Dendritic cell treated with granulocyte-macrophage colony-stimulating factor and Interleukin-4, amounts not matched to agents 40 ng/mL and 50 ng/mL, for 4 days (primary cell): ENCODE results near the gene SCAMP4.
"Not testable (repeated sequence)": the region's sequence is repeated elsewhere in the genome, so short reads cannot be mapped to it uniquely, and the experiment has no call there.

Experiments used
- H3K27ac Mint-ChIP-seq: one replicate; pipeline ENCODE4 v1.8.0; 2022; ENCODE audit warnings: mild to moderate bottlenecking, mixed read lengths
- H3K27me3 Mint-ChIP-seq: one replicate; pipeline ENCODE4 v1.8.0; 2022; ENCODE audit warnings: mild to moderate bottlenecking, mixed read lengths
- H3K36me3 Mint-ChIP-seq: one replicate; pipeline ENCODE4 v1.8.0; 2022; ENCODE audit warnings: low read depth, mixed read lengths
- H3K4me1 Mint-ChIP-seq: one replicate; pipeline ENCODE4 v1.8.0; 2022; ENCODE audit warnings: low read depth, mixed read lengths
- H3K4me3 Mint-ChIP-seq: one replicate; pipeline ENCODE4 v1.8.0; 2022; ENCODE audit warnings: mild to moderate bottlenecking, moderate library complexity, mixed read lengths
- H3K9me3 Mint-ChIP-seq: one replicate; pipeline ENCODE4 v1.8.0; 2022; ENCODE audit warnings: mixed read lengths
- intact Hi-C: fragments of 100-400 bp; cut with micrococcal nuclease; formaldehyde crosslinking; loops from one replicate; pipeline ENCODE4 v1.15.0; 2022

The SCAMP4 gene

DNA sequence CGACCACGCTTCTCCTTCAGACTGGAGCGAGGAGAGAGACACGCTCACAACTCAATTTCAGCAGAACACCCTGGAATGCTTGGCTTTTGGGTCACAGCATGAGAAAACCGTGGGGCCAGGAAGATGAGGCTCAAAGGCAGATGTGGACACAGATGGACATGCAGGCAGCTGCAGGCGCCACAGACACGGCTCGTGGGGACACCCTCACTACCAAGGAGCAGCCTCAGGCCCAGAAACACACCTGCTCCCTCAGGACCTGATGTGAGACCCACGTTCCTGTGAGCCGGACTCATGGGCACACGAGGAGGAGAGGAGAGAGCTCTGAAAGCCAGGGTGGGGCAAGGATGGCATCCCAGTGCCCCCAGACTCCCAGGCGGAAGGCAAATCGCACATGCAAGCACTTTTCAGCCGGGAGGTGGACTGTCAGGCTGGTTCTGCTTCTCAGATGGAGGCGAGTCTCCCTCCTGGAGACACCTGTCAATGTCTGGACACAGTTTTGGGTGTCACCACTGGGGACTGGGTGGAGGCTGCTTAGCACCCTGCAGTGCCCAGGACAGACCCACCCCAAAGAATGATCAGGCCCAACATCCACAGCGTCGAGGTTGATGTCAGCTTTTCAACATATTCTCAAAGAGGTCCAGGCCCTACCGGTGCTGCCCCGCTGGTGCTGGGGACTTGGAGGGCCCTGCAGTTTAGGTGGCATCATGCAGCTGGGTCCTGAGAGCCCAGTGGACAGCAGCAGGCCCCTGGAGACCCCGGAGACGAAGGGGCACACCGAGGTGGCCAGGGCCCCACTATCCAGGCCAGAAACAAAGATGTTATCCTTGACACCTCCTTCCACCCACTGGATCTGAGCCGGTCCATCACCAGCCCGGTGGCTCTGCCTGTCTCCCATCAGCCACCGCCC, 22.2 kb upstream of the SCAMP4 start:
- H3K4me1 Mint-ChIP-seq: peaks cover 50% of the 10 kb centered on the region
- H3K9me3 Mint-ChIP-seq: no peaks in the 10 kb centered on the region
- H3K36me3 Mint-ChIP-seq: peaks cover 64% of the 10 kb centered on the region
- H3K27ac Mint-ChIP-seq: peak overlapping the region; percentile 84
- intact Hi-C loops: loop anchor here (10.0 kb wide), 1 partner anchor 132 kb away; the partner anchor contains the start of gene BTBD2
- H3K4me3 Mint-ChIP-seq: peak overlapping the region; percentile 92
- H3K27me3 Mint-ChIP-seq: no peaks in the 10 kb centered on the region

GRCh38 chr19:1883784-1884183, 21.4 kb upstream of the SCAMP4 start:
- H3K27me3 Mint-ChIP-seq: no peaks in the 10 kb centered on the region
- intact Hi-C loops: loop anchor here (10.0 kb wide), 1 partner anchor 131 kb away; the partner anchor contains the start of gene BTBD2

GRCh38 chr19:1884291-1884718, 20.9 kb upstream of the SCAMP4 start:
- Mint-ChIP-seq H3K9me3 (no peaks in the 10 kb centered on the region), H3K36me3 (peaks cover 52% of the 10 kb centered on the region)
- intact Hi-C loops: loop anchor here (10.0 kb wide), 1 partner anchor 130 kb away; the partner anchor contains the start of gene BTBD2

More at GRCh38 chr19:1883784-1884183, 21.4 kb upstream of the SCAMP4 start:
- Mint-ChIP-seq H3K4me3 (peak overlapping the region; percentile 92), H3K9me3 (no peaks in the 10 kb centered on the region), H3K27ac (peak overlapping the region; percentile 84), H3K4me1 (peaks cover 50% of the 10 kb centered on the region), H3K36me3 (peaks cover 57% of the 10 kb centered on the region)

DNA sequence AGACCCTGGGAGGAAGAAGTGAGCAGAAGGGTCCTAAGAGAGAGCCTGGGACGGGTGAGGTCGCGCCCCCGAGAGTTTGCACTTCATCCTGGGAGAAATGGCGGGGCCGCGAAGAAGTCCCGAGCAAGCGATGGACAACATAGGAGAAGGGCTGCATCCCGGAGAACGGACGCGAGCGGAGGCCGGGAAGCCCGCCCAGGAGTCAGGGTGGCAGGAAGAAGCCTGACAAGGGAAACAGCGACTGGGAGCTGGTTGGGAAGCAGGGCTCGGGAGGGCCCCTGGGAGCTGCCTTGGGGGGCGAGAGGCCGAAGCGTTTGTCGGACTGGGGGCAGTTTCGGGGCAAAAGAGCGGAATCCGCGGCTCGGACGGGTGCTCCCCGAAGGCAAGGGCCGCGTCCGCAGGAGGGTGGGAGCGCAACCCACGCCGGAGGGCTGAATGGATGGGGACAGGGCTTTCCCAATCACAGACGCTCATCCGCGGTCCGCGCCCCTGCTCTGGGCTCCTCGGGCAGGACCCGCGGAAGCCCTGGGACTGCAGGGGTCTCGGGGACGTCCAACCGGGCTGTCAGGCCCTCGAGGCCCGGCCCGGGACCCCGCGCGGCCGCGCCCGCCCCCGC, 20.4 kb upstream of the SCAMP4 start:
- peaks cover 47% of the 10 kb centered on the region for H3K36me3 Mint-ChIP-seq
- peak overlapping the region; percentile 92 for H3K4me3 Mint-ChIP-seq
- H3K27me3 Mint-ChIP-seq: no peaks in the 10 kb centered on the region
- peak overlapping the region; percentile 84 for H3K27ac Mint-ChIP-seq
- H3K4me1 Mint-ChIP-seq: peaks cover 50% of the 10 kb centered on the region
- no peaks in the 10 kb centered on the region for H3K9me3 Mint-ChIP-seq
- intact Hi-C loops: loop anchor here (10.0 kb wide), 1 partner anchor 130 kb away; the partner anchor contains the start of gene BTBD2

More at GRCh38 chr19:1884291-1884718, 20.9 kb upstream of the SCAMP4 start:
- H3K4me3 Mint-ChIP-seq: peak overlapping the region; percentile 92
- peak overlapping the region; percentile 84 for H3K27ac Mint-ChIP-seq
- no peaks in the 10 kb centered on the region for H3K27me3 Mint-ChIP-seq
- H3K4me1 Mint-ChIP-seq: peaks cover 50% of the 10 kb centered on the region

- Mint-ChIP-seq H3K4me3 (peak within 1 kb of the TSS; percentile 92), H3K27ac (peak within 1 kb of the TSS; percentile 84), H3K4me1 (peaks cover 42% of the 10 kb centered on the region), H3K36me3 (peaks cover 39% of the 10 kb centered on the region)
- not testable (repeated sequence) for H3K9me3 Mint-ChIP-seq, H3K27me3 Mint-ChIP-seq
- intact Hi-C loops: loop anchor here (10.0 kb wide), 1 partner anchor 129 kb away; the partner anchor contains the start of gene BTBD2
Observed at GRCh38 chr19:1885398-1886119, 19.6 kb upstream of the SCAMP4 start, which contains the start of gene ABHD17A. TSS of gene ABHD17A (minus strand) at chr19:1885496. CDS start at chr19:1881566, 3,930 bp downstream.

DNA sequence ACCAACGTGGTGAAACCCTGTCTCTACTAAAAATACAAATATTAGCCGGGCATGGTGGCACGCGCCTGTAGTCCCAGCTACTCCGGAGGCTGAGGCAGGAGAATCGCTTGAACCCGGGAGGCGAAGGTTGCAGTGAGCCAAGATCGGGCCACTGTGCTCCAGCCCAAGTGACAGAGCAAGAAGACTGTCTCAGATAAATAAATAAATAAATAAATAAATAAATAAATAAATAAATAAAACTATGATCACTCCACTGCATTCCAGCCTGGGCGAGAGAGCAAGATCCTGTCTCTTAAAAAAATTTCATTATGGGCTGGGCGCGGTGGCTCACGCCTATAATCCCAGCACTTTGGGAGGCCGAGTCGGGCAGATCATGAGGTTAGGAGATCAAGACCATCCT, 18.8 kb upstream of the SCAMP4 start:
- intact Hi-C loops: loop anchor here (10.0 kb wide), 1 partner anchor 128 kb away; the partner anchor contains the start of gene BTBD2
- Mint-ChIP-seq H3K36me3 (peaks cover 32% of the 10 kb centered on the region), H3K4me1 (peaks cover 37% of the 10 kb centered on the region)
- not testable (repeated sequence) for H3K27ac Mint-ChIP-seq, H3K27me3 Mint-ChIP-seq, H3K4me3 Mint-ChIP-seq, H3K9me3 Mint-ChIP-seq

DNA sequence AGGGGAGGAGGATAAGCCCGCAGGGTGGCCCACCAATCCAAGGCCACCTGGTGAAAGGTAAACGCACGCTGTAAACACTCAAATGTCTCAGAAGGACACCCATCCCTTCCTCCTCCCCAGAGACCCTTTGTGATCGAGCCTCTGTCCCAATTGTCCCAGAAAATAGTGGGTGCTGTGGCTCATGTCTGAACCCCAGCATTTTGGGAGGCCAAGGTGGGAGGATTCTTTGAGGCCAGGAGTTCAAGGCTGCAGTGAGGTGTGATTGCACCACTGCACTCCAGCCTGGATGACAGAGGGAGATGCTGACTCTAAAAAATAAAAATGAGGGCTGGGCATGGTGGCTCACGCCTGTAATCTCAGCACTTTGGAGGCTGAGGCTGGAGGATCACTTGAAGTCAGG, 16.8 kb upstream of the SCAMP4 start:
- Mint-ChIP-seq H3K27ac (no peak overlapping the region), H3K4me3 (no peak overlapping the region)
- intact Hi-C loops: loop anchor here (10.0 kb wide), 1 partner anchor 126 kb away; the partner anchor contains the start of gene BTBD2

GRCh38 chr19:1889907-1890306, 15.3 kb upstream of the SCAMP4 start:
- H3K36me3 Mint-ChIP-seq: peaks cover 2% of the 10 kb centered on the region
- H3K4me1 Mint-ChIP-seq: peaks cover 11% of the 10 kb centered on the region
- no peak overlapping the region for H3K4me3 Mint-ChIP-seq
- H3K27me3 Mint-ChIP-seq: no peaks in the 10 kb centered on the region
- no peaks in the 10 kb centered on the region for H3K9me3 Mint-ChIP-seq
- no peak overlapping the region for H3K27ac Mint-ChIP-seq
- intact Hi-C loops: loop anchor here (10.0 kb wide), 1 partner anchor 125 kb away; the partner anchor contains the start of gene BTBD2

More for the DNA sequence above, 16.8 kb upstream of the SCAMP4 start:
- Mint-ChIP-seq H3K27me3 (no peaks in the 10 kb centered on the region), H3K9me3 (no peaks in the 10 kb centered on the region), H3K4me1 (peaks cover 20% of the 10 kb centered on the region), H3K36me3 (peaks cover 17% of the 10 kb centered on the region)

GRCh38 chr19:1893791-1894190, 11.4 kb upstream of the SCAMP4 start:
- intact Hi-C loops: no loop called here
- H3K4me1 Mint-ChIP-seq: peaks cover 41% of the 10 kb centered on the region
- no peaks in the 10 kb centered on the region for H3K27me3 Mint-ChIP-seq
- H3K4me3 Mint-ChIP-seq: no peak overlapping the region
- H3K36me3 Mint-ChIP-seq: no peaks in the 10 kb centered on the region
- H3K27ac Mint-ChIP-seq: no peak overlapping the region
- H3K9me3 Mint-ChIP-seq: no peaks in the 10 kb centered on the region

DNA sequence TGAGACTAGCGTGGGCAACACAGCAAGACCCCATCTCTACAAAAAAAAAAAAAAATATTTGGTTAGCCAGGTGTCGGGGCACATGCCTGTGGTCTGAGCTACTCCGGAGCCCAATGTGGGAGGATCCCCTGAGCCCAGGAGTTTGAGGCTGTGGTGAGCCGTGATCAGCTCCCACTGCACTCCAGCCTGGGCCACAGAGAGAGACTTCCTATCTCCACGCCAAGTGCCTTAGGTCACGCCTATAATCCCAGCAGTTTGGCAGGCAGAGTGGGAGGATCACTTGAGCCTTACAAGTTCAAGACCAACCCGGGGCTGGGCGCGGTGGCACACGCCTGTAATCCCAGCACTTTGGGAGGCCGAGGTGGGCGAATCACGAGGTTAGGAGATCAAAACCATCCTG, 8.7 kb upstream of the SCAMP4 start:
- Mint-ChIP-seq H3K4me3 (peak overlapping the region; percentile 84), H3K36me3 (no peaks in the 10 kb centered on the region), H3K27me3 (no peaks in the 10 kb centered on the region), H3K9me3 (no peaks in the 10 kb centered on the region), H3K4me1 (peaks cover 55% of the 10 kb centered on the region), H3K27ac (peak overlapping the region; percentile 99)
- intact Hi-C loops: loop anchor here (5.0 kb wide), 1 partner anchor 34 kb away; the partner anchor contains the start of gene KLF16

- H3K36me3 Mint-ChIP-seq: peaks cover 14% of the 10 kb centered on the region
- peaks cover 69% of the 10 kb centered on the region for H3K4me1 Mint-ChIP-seq
- intact Hi-C loops: no loop called here
- no peaks in the 10 kb centered on the region for H3K9me3 Mint-ChIP-seq
- H3K27me3 Mint-ChIP-seq: no peaks in the 10 kb centered on the region
- H3K4me3 Mint-ChIP-seq: peak overlapping the region; percentile 37
- peak overlapping the region; percentile 99 for H3K27ac Mint-ChIP-seq
Observed at GRCh38 chr19:1901940-1902404, 3.2 kb upstream of the SCAMP4 start.

DNA sequence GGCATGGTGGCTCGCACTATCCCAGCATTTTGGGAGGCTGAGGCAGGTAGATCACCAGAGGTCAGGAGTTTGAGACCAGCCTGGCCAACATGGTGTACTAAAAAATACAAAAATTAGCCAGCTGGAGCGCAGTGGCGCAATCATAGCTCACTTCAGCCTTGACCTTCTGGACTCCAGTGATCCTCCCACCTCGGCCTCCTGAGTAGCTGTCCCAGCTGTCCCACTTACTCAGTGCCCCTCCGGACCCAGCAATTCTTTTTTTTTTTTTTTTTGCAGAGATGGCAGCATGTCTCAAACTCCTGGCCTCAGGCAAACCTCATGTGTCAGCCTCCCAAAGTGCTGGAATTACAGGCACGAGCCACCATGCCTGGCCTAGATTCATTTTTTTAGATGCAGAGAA, 2.3 kb upstream of the SCAMP4 start:
- Mint-ChIP-seq H3K4me3 (no peak overlapping the region), H3K9me3 (no peaks in the 10 kb centered on the region), H3K4me1 (peaks cover 70% of the 10 kb centered on the region), H3K27me3 (no peaks in the 10 kb centered on the region), H3K27ac (peak overlapping the region; percentile 99), H3K36me3 (peaks cover 24% of the 10 kb centered on the region)
- intact Hi-C loops: no loop called here

DNA sequence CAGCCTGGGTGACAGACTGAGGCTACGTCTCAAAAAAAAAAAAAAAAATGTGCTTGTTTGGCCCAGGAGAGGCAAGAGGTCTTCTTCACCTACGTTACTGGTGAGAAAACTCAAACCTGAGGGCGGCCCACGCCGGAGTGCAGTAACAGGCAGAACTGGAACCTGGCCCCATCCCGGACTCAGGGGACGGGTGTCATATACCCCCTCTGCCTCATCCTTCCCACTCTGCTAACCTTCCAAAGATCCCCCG, 414 bp upstream of the SCAMP4 start:
- intact Hi-C loops: no loop called here
- H3K4me3 Mint-ChIP-seq: peak overlapping the region; percentile 93
- H3K27me3 Mint-ChIP-seq: no peaks in the 10 kb centered on the region
- peak overlapping the region; percentile 99 for H3K27ac Mint-ChIP-seq
- peaks cover 42% of the 10 kb centered on the region for H3K36me3 Mint-ChIP-seq
- H3K9me3 Mint-ChIP-seq: no peaks in the 10 kb centered on the region
- peaks cover 80% of the 10 kb centered on the region for H3K4me1 Mint-ChIP-seq
